HG03558 (cell line): ENCODE results near the gene BPGM.
"Not testable (repeated sequence)": the region's sequence is repeated elsewhere in the genome, so short reads cannot be mapped to it uniquely, and the experiment has no call there.

ENCODE experiments used
- ATAC-seq: cut with Tn5 transposase; IDR thresholded peaks from one replicate; pipeline ENCODE4 v1.9.1; 2021; ENCODE audit warnings: moderate number of reproducible peaks; ENCODE audit not compliant: unreplicated experiment; ENCODE audit errors: extremely low read depth

BPGM gene

DNA sequence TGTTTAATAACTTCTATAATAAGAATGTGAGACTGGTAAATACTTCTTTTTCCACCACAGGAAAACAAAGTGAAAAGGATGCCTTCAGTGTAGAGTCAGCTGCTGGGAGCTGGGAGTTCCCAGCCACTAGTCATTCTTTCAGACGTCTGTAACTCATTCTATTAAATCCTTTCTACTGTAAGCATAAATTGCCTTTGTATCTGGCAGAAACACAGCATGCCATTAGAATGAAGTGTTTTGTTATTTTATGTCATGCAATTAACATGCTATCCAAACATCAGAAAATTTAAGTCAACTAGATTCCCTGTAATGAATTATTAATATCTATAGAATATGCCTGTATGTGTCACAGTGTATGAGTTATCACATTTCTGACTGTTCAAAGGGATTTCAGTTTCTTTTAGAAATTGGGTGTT is 14.3 kb downstream of the BPGM start:
- ATAC-seq = no peak

DNA sequence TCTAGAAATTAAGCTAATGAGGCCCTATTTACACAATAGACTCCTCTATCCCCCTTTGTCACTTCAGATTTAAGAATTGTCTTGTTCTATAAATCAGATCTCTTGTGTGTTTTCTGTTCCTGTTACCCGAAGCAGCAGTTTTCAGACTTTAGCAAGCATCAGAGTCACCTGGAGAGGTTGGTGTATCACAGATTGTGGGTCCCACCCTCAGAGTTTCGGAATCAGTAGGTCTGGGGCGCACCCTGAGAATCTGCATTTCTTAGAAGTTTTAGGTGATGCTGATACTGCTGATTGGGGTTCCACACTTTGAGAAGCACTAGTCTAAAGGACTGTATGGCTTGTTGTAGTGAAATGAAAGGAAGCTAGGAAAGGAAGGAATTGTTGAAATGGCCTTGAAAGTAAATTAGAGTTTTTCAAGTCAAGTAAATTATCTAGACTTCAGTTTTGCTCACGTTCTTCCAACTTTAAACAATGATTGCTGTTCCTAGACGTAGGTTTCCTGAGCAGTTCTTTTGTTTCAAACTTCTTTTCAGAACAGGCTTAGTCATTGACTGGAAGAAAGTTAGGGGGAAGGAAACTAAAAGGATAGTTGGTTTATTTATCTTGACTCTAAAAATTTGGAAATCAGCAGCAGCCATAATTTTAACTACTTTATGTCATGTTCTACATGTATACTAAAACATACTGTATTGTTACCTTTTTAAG is 15.7 kb downstream of the BPGM start:
- ATAC-seq = no peak

DNA sequence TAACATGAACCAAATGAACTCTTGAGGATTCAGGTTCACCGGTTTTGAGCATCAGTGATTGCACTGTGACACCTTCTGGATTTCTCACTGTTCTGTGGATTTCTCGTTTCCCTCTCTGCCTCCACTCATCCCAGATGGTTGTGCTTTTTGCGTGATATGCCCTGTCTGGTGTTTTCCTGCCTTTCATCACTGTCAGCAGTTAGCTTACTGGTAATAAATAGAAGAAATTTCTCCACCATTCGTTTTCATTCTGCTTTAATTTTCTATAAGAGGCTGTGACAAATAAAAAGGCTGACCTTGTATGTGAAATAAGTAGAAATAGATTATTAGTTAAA is 16.2 kb downstream of the BPGM start:
- ATAC-seq = no peak

DNA sequence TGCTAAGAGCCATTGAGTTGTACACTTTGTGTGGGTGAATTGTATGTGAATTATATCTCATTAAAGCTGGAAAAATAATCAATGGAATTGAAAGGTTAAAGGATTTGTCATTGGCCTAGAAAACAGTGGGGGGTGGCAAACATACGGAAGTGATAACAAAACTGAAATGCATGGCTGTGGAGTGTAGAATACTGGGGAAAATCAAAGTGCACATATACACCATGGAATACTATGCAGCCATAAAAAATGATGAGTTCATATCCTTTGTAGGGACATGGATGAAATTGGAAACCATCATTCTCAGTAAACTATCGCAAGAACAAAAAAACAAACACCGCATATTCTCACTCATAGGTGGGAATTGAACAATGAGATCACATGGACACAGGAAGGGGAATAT is 18.4 kb downstream of the BPGM start:
- ATAC-seq = not testable (repeated sequence)

GRCh38 chr7:134667899-134668298 is 21.2 kb downstream of the BPGM start:
- no peak for ATAC-seq

GRCh38 chr7:134669388-134669787 is 22.7 kb downstream of the BPGM start:
- ATAC-seq = no peak

DNA sequence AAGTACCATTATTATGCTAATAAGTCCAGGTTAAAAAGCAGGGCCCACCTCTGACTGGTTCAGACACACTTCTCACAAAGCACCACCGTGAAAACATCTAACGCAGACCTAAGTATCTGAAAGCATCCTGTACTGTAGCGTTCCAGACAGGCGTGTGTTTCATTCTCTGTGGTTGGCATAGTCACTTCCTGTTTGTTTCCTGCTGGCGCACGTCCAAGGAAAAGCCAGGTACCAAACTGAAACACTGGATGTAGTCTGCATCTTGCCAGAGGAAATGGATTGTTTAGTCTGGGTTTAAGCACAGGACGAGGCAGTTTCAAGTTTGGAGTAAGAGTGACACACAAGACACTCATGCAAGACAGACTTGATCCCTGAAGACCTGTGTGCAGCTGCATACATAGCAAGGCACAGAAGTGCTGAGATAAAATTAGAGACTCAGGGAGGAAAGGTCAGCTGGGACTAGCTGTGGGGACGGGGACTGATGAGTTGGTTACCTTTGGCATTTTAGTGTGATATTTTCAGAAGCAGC is 23.3 kb downstream of the BPGM start:
- no peak for ATAC-seq

DNA sequence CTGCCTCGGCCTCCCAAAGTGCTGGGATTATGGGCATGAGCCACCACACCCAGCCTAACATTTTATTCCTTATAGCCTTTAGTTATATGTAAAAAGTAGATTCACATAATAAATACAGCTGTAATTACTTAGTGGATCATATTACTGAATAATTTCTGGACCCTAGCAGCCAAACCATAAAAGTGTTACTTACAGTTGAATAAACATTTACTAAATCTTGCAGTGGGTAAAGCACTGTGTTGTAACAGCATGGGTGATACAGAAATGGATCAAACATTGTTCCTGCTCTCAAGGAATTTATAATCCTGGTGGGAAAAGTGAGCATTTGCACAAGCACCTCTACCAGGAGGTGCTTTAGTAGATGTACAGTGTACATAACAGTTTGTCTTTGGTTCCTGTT is 25.0 kb downstream of the BPGM start:
- no peak for ATAC-seq

GRCh38 chr7:134674424-134674823 is 27.8 kb downstream of the BPGM start:
- no peak for ATAC-seq

GRCh38 chr7:134676743-134677142 is 30.1 kb downstream of the BPGM start:
- no peak for ATAC-seq

- no peak for ATAC-seq
These were observed 31.5 kb downstream of the BPGM start for GRCh38 chr7:134678115-134678514.

DNA sequence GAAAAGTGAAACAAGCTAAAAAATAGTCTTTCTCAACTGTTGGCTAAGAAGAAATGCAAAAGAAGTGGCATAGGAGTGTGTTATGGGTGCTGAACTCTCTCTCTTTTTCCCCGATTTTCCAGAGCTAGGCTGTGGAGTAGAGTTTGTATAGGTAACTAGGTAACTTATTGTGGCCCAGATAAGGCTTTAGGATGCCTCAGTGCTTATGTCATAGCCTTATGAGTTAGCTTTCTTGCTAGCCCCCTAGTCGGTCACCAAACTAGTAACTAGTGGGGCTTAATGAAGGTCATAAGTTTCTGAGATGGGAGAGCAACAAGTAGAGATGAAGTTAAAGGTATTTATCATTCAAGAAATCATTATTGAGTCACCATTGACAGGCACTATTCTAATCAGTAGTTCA is 32.4 kb downstream of the BPGM start:
- ATAC-seq = no peak

- no peak for ATAC-seq
These were observed 37.5 kb downstream of the BPGM start for GRCh38 chr7:134684165-134684564.

DNA sequence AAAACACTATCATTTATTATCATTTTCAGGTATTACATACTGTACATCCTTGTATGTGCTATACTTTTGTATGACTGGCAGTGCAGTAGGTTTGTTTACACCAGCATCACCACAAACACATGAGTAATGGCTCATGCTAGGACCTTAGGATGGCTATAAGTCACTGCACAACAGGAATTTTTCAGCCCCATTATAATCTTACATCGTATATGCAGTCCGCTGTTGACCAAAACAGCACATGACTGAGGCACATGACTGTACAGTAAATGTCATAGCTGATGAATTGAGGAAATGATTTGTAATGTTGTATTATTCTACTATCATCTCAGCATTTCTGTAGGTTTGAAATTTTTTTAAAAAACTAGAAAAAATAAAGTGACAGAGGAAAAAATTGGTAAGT is 38.6 kb downstream of the BPGM start:
- no peak for ATAC-seq

DNA sequence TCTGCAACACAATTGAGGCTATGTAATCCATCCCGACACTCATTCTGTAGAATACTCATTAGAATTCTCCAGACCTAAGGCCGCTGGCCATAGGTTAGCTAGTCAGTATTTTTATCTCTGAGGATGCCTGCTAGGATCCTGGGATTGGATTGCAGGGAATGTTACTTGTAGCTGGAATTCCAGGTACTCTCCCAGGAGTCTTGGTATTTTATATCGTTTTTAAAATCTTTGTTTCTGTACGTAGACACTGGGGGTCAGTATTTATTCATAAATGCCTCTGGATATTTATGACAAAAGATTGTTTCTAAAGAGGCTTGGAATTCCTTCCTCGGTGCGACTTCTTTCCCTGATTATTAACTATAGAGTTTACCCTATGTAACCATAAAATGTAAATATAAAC is 40.1 kb downstream of the BPGM start:
- no peak for ATAC-seq

GRCh38 chr7:134689550-134689949 is 42.9 kb downstream of the BPGM start:
- not testable (repeated sequence) for ATAC-seq

GRCh38 chr7:134690016-134690415 is 43.4 kb downstream of the BPGM start:
- no peak for ATAC-seq

DNA sequence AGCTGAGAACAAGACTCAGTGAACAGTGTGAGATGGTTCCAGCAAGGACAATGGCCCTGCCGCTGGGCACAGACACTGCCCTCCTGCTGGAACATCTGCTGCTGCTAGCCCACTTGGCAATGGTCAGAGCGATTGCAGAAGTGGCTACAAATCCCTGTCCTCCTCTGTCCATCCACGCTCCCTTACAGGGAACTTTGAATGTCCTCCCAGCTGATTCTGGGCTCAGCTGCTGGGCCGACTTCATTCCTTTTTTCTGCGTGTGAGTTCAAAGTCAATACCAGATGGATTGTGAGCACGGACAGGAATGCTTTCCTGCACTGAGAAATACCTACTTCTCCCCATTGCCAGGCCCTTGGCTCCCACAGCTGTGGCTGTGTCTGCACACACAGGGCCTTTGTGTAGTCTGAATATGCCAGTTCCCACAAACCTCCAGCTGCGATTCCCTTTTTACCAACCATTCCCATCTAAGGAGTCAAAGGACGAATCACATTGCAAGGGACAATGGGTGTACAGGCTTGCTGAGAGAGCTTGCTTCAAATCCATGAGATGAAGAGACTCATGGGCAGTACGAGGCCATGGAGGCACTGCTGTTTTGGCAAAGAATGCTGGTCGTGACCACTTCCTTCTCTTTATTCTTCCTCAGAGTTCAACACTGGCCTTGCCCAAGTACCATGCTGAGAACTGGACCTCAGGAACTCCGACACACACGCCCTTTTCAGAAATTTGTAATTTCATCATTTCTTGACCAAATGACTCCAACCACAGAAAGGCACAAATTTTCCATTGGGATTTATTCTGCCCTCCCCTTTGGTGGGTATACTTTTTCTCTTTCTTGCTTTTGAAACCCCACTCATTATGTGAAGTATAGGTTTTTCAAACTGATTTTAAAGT is 44.2 kb downstream of the BPGM start:
- ATAC-seq = no peak

DNA sequence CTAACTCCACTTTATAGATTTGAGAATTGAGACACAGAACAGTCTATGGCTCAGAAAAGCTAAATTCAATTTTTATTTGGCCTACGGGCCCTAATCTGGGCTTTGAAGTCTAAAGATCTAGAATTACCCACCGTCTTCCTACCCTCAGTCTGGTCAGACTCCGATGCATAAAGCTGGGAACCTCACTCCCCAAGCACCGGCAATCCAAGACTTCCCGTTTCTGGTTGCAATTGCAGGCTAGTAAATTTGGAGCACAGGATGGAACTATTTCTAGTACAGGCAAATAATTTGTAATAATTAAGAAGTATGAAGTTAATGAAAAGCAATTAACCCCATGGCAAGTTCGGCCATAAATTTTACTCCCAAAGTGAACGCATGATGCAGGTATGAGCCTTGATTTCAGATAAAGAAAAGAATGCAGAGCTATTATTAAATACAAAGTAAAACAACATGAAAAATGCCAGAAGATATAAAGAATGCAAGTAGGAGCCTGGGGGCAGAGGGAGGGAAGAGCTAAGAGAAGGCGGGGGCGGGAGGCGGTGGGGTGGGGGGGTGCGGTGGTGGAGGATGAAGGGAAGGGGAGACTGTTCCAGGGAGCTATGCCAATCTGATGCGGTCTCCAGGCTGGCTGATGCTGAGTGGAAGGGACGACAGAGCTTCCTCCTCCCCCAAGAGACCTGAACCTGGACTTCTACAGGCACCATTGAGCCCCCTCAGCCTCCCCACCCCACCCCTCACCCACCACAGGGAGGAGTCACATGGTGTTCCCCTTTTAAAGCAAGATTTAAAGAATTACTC is 45.1 kb downstream of the BPGM start:
- no peak for ATAC-seq

GRCh38 chr7:134692344-134692705 is 45.7 kb downstream of the BPGM start:
- ATAC-seq = no peak

DNA sequence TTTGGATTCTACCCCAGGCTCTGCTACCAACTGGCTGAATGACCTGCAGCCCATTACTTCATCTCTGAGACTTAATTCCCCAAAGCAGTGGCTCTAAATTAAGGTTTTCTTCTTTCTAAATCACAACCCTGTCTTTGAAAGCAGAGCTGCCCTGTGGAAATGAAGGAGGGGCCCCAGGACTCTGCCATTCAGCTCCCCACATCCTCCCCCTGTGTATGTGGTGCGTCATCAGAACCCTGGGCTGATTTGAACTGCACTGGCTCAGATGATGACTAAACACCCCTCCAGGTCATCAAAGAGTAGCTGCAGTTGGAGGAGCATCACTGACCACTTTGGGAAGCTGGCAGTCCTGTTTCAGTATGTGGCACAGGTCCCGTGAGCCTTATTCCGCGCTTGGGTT is 46.6 kb downstream of the BPGM start:
- no peak for ATAC-seq
